DMS153 treated with DMSO at 0.1 percent for 48 hours (cell line): ENCODE measurements around the gene GEMIN5.

Source experiments
- DNase-seq: peaks from one replicate; lab custom pipeline; 2025; ENCODE audit not compliant: unreplicated experiment; lab: John Stamatoyannopoulos, UW

The GEMIN5 gene

GRCh38 chr5:154885439-154885838 is 52.6 kb downstream of the GEMIN5 start:
- no peak for DNase-seq

GRCh38 chr5:154884424-154884823 is 53.6 kb downstream of the GEMIN5 start:
- DNase-seq, result no peak

GRCh38 chr5:154881986-154882385 is 56.0 kb downstream of the GEMIN5 start:
- no peak for DNase-seq

- DNase-seq, result no peak
These were observed 59.2 kb downstream of the GEMIN5 start for GRCh38 chr5:154878642-154879335.

- DNase-seq, result no peak
These were observed 64.2 kb downstream of the GEMIN5 start for GRCh38 chr5:154873791-154874331.

GRCh38 chr5:154871734-154872133 is 66.3 kb downstream of the GEMIN5 start:
- no peak for DNase-seq

GRCh38 chr5:154868702-154869101 is 69.3 kb downstream of the GEMIN5 start:
- DNase-seq, result no peak

GRCh38 chr5:154866841-154867240 is 71.2 kb downstream of the GEMIN5 start:
- DNase-seq, result no peak

GRCh38 chr5:154865466-154866184 is 72.4 kb downstream of the GEMIN5 start:
- no peak for DNase-seq

- no peak for DNase-seq
These were observed 74.5 kb downstream of the GEMIN5 start for GRCh38 chr5:154863291-154864080.

- no peak for DNase-seq
These were observed 75.2 kb downstream of the GEMIN5 start for GRCh38 chr5:154862766-154863165.

- DNase-seq, result no peak
These were observed 76.1 kb downstream of the GEMIN5 start for GRCh38 chr5:154861946-154862345.

- no peak for DNase-seq
These were observed 77.2 kb downstream of the GEMIN5 start for GRCh38 chr5:154860765-154861164.

- no peak for DNase-seq
These were observed 77.9 kb downstream of the GEMIN5 start for GRCh38 chr5:154860123-154860522.

GRCh38 chr5:154858972-154859871 is 78.8 kb downstream of the GEMIN5 start:
- DNase-seq, result no peak

GRCh38 chr5:154858297-154858971 is 79.6 kb downstream of the GEMIN5 start, which contains the start of gene CNOT8:
TSS of gene CNOT8 (plus strand) at chr5:154858627. CDS start at chr5:154863279, 4,652 bp downstream.
- DNase-seq, result peak; percentile 58

- peak; percentile 58 for DNase-seq
These were observed 80.3 kb downstream of the GEMIN5 start for GRCh38 chr5:154857530-154858296.

- DNase-seq, result no peak
These were observed 86.7 kb downstream of the GEMIN5 start for GRCh38 chr5:154851351-154851750.
